IPS-NIHi11 (cell line): ENCODE data around the gene DDRGK1.
"Not testable (repeated sequence)": the region's sequence is repeated elsewhere in the genome, so short reads cannot be mapped to it uniquely, and the experiment has no call there.

Experiments used
- DNase-seq: peaks from one replicate; pipeline ENCODE4 v3.0.0; 2012; ENCODE audit warnings: mixed read lengths, low spot score

The DDRGK1 gene

GRCh38 chr20:3164763-3165410, 39.6 kb downstream of the DDRGK1 start:
- no peak for DNase-seq

- no peak for DNase-seq
Observed at GRCh38 chr20:3164043-3164762, 40.3 kb downstream of the DDRGK1 start.

GRCh38 chr20:3163099-3164042, 41.1 kb downstream of the DDRGK1 start:
- DNase-seq, result no peak

- no peak for DNase-seq
Observed at GRCh38 chr20:3162080-3162611, 42.3 kb downstream of the DDRGK1 start.

GRCh38 chr20:3161316-3162079, 43.0 kb downstream of the DDRGK1 start:
- no peak for DNase-seq

GRCh38 chr20:3160418-3160817, 44.1 kb downstream of the DDRGK1 start:
- DNase-seq, result no peak

GRCh38 chr20:3158968-3159431, 45.5 kb downstream of the DDRGK1 start:
- DNase-seq, result no peak

- no peak for DNase-seq
Observed at GRCh38 chr20:3157817-3158216, 46.7 kb downstream of the DDRGK1 start.

- DNase-seq, result no peak
Observed at GRCh38 chr20:3156811-3157619, 47.5 kb downstream of the DDRGK1 start.

- DNase-seq, result not testable (repeated sequence)
Observed at GRCh38 chr20:3152057-3152644, 52.3 kb downstream of the DDRGK1 start.

- DNase-seq, result no peak
Observed at GRCh38 chr20:3150908-3151307, 53.6 kb downstream of the DDRGK1 start.

- no peak for DNase-seq
Observed at GRCh38 chr20:3146732-3147341, 57.6 kb downstream of the DDRGK1 start.

GRCh38 chr20:3141757-3142156, 62.7 kb downstream of the DDRGK1 start:
- no peak for DNase-seq
